Measurements from ENCODE around the gene CHCHD6.

Gene CHCHD6

DNA sequence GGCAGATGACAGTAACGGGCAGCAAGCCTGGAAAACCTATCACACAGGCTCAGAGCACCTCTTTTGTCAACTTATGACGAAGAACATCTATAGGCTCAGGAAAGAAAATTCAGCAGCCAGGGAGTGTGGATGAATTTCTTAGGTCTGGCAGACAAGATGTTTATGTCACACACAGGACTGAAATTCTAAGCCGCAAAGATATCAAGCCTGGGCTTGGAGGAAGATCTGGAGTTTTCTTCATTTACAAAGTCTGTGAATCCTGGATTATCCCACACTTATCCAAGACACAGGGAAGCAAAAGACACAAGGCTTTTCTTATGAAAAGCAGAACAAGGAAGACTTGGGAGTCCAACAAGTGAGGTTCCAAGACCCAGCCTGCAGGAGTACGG is 23.4 kb upstream of the CHCHD6 start:
- no peaks in the 10 kb centered on the region for H3K9me2 ChIP-seq (replicated peaks; ENCODE audit: insufficient read depth, low read length)
- no peaks in the 10 kb centered on the region for H4K20me1 ChIP-seq (ENCODE audit: low read depth, low read length)
- no peaks in the 10 kb centered on the region for H3K79me2 ChIP-seq (ENCODE audit: insufficient read depth, low read length)
- no peak overlapping the region for H2AFZ ChIP-seq (ENCODE audit: low read depth, low read length, severe bottlenecking)
- TF ChIP-seq, protein P1, sequence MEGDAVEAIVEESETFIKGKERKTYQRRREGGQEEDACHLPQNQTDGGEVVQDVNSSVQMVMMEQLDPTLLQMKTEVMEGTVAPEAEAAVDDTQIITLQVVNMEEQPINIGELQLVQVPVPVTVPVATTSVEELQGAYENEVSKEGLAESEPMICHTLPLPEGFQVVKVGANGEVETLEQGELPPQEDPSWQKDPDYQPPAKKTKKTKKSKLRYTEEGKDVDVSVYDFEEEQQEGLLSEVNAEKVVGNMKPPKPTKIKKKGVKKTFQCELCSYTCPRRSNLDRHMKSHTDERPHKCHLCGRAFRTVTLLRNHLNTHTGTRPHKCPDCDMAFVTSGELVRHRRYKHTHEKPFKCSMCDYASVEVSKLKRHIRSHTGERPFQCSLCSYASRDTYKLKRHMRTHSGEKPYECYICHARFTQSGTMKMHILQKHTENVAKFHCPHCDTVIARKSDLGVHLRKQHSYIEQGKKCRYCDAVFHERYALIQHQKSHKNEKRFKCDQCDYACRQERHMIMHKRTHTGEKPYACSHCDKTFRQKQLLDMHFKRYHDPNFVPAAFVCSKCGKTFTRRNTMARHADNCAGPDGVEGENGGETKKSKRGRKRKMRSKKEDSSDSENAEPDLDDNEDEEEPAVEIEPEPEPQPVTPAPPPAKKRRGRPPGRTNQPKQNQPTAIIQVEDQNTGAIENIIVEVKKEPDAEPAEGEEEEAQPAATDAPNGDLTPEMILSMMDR (IDR thresholded peaks at IDR 0.05; ENCODE audit: insufficient read depth, low read length, poor library complexity, severe bottlenecking), result no peak
- TF ChIP-seq EZH2phosphoT487 (conservative IDR thresholded peaks at IDR 0.05; ENCODE audit: low read length), result no peak
- H3K4me3 ChIP-seq (ENCODE audit: insufficient read depth, low read length, poor library complexity, severe bottlenecking), result no peak overlapping the region
- no peak overlapping the region for H3K4me2 ChIP-seq (ENCODE audit: low read depth, low read length, poor library complexity, severe bottlenecking)
- no peaks in the 10 kb centered on the region for H3K27me3 ChIP-seq (ENCODE audit: low read length)
- no peaks in the 10 kb centered on the region for H3K9me3 ChIP-seq (ENCODE audit: insufficient read depth, low read length)
- H3K36me3 ChIP-seq (ENCODE audit: low read length), result no peaks in the 10 kb centered on the region
- no peaks in the 10 kb centered on the region for H3F3A ChIP-seq (ENCODE audit: insufficient read depth)
- H3K27ac ChIP-seq (ENCODE audit: low read depth, low read length), result no peak overlapping the region
- H3K9ac ChIP-seq (ENCODE audit: low read length), result no peak overlapping the region

DNA sequence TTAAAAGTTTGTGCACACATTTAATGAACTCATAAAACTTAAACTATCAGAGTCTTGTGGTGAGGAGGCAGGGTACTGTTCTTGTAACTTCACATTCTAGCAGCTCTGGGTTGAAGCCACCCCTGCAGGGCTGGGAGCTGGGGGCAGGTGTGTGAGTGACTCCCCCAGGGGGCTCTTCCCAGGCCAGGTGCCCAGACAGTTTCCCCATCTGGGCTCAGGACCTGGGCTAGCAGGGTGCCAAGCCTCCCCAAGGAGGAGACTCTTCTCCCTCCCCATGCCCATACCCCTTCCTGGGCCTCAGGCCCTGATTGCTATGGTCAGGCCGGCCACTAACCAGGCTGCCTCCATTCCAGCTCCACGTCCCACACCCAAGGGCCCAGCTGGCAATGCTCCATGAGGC is 22.0 kb upstream of the CHCHD6 start:
- TF ChIP-seq, protein P1 (IDR thresholded peaks at IDR 0.05; ENCODE audit: insufficient read depth, low read length, poor library complexity, severe bottlenecking), result no peak
- no peak for TF ChIP-seq EZH2phosphoT487 (conservative IDR thresholded peaks at IDR 0.05; ENCODE audit: low read length)
- Histone ChIP-seq H3K27me3 (ENCODE audit: low read length) (no peaks in the 10 kb centered on the region), H3K9me3 (ENCODE audit: insufficient read depth, low read length) (no peaks in the 10 kb centered on the region), H3K27ac (ENCODE audit: low read depth, low read length) (no peak overlapping the region), H3K9ac (ENCODE audit: low read length) (no peak overlapping the region), H3F3A (ENCODE audit: insufficient read depth) (no peaks in the 10 kb centered on the region), H3K4me2 (ENCODE audit: low read depth, low read length, poor library complexity, severe bottlenecking) (no peak overlapping the region), H4K20me1 (ENCODE audit: low read depth, low read length) (no peaks in the 10 kb centered on the region), H3K4me3 (ENCODE audit: insufficient read depth, low read length, poor library complexity, severe bottlenecking) (no peak overlapping the region), H2AFZ (ENCODE audit: low read depth, low read length, severe bottlenecking) (no peak overlapping the region), H3K9me2 (replicated peaks; ENCODE audit: insufficient read depth, low read length) (no peaks in the 10 kb centered on the region), H3K79me2 (ENCODE audit: insufficient read depth, low read length) (no peaks in the 10 kb centered on the region), H3K36me3 (ENCODE audit: low read length) (no peaks in the 10 kb centered on the region)

DNA sequence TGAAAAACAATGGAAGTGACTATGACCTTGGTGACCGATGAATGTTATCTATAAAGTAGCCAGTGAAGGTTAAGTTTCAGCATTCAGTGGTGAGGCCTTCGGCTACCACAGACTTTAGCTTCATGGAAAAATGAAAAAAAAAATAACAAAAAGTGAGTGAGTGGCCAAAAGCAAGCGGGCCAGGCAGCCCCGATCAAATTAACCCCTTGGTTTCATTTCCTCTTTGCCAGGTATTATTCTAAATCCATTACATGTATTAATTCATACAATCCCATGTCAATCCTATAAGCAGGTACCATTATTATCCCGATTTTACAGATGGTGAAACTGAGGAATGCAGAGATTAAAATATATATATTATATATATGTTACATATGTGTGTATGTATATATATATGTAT is 21.0 kb upstream of the CHCHD6 start:
- Histone ChIP-seq H3K9me3 (ENCODE audit: insufficient read depth, low read length) (no peaks in the 10 kb centered on the region), H3K9ac (ENCODE audit: low read length) (no peak overlapping the region), H2AFZ (ENCODE audit: low read depth, low read length, severe bottlenecking) (no peak overlapping the region), H3K4me2 (ENCODE audit: low read depth, low read length, poor library complexity, severe bottlenecking) (no peak overlapping the region), H3K9me2 (replicated peaks; ENCODE audit: insufficient read depth, low read length) (no peaks in the 10 kb centered on the region), H3K27me3 (ENCODE audit: low read length) (no peaks in the 10 kb centered on the region), H4K20me1 (ENCODE audit: low read depth, low read length) (no peaks in the 10 kb centered on the region), H3K27ac (ENCODE audit: low read depth, low read length) (no peak overlapping the region), H3K79me2 (ENCODE audit: insufficient read depth, low read length) (no peaks in the 10 kb centered on the region), H3K4me3 (ENCODE audit: insufficient read depth, low read length, poor library complexity, severe bottlenecking) (no peak overlapping the region), H3K36me3 (ENCODE audit: low read length) (no peaks in the 10 kb centered on the region), H3F3A (ENCODE audit: insufficient read depth) (no peaks in the 10 kb centered on the region)
- TF ChIP-seq, protein P1 (IDR thresholded peaks at IDR 0.05; ENCODE audit: insufficient read depth, low read length, poor library complexity, severe bottlenecking), result no peak
- TF ChIP-seq EZH2phosphoT487 (conservative IDR thresholded peaks at IDR 0.05; ENCODE audit: low read length), result no peak
